IPS-NIHi7 (cell line): ENCODE results near the gene ABHD15.

Experiments used
- DNase-seq: peaks from one replicate; pipeline ENCODE4 v3.0.0; 2012; ENCODE audit warnings: mixed read lengths; ENCODE audit errors: extremely low spot score

The ABHD15 gene

GRCh38 chr17:29518359-29518758, 48.5 kb downstream of the ABHD15 start:
- no peak for DNase-seq

GRCh38 chr17:29514792-29515191, 52.0 kb downstream of the ABHD15 start:
- DNase-seq, result no peak

GRCh38 chr17:29510953-29511352, 55.9 kb downstream of the ABHD15 start:
- no peak for DNase-seq
